ENCODE results near the gene UQCRQ.

- TF ChIP-seq, protein P1, sequence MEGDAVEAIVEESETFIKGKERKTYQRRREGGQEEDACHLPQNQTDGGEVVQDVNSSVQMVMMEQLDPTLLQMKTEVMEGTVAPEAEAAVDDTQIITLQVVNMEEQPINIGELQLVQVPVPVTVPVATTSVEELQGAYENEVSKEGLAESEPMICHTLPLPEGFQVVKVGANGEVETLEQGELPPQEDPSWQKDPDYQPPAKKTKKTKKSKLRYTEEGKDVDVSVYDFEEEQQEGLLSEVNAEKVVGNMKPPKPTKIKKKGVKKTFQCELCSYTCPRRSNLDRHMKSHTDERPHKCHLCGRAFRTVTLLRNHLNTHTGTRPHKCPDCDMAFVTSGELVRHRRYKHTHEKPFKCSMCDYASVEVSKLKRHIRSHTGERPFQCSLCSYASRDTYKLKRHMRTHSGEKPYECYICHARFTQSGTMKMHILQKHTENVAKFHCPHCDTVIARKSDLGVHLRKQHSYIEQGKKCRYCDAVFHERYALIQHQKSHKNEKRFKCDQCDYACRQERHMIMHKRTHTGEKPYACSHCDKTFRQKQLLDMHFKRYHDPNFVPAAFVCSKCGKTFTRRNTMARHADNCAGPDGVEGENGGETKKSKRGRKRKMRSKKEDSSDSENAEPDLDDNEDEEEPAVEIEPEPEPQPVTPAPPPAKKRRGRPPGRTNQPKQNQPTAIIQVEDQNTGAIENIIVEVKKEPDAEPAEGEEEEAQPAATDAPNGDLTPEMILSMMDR (IDR thresholded peaks at IDR 0.05; ENCODE audit: borderline replicate concordance, extremely low read depth, low read length, poor library complexity, severe bottlenecking): no peak
- no peak for TF ChIP-seq EZH2 (IDR thresholded peaks at IDR 0.05; ENCODE audit: borderline replicate concordance, low read depth, low read length, severe bottlenecking)
Observed at GRCh38 chr5:132827943-132828673, 38.3 kb upstream of the UQCRQ start.
